IPS-15b (cell line): ENCODE results near the gene OR56A4.
"Not testable (repeated sequence)": the region's sequence is repeated elsewhere in the genome, so short reads cannot be mapped to it uniquely, and the experiment has no call there.

Source experiments
- H3K27me3 ChIP-seq: one replicate; pipeline ENCODE4 v1.6.1; 2013; ENCODE audit warnings: low read length; ENCODE audit not compliant: control insufficient read depth, insufficient read depth
- H3K36me3 ChIP-seq: one replicate; pipeline ENCODE4 v1.6.1; 2013; ENCODE audit warnings: low read length; ENCODE audit not compliant: control insufficient read depth, insufficient read depth
- H3K4me1 ChIP-seq: one replicate; pipeline ENCODE4 v1.6.1; 2013; ENCODE audit warnings: mild to moderate bottlenecking, low read length; ENCODE audit not compliant: control insufficient read depth, insufficient read depth
- H3K4me3 ChIP-seq: one replicate; pipeline ENCODE4 v1.5.1; 2013; ENCODE audit warnings: low read depth, low read length
- H3K9ac ChIP-seq: one replicate; pipeline ENCODE4 v1.6.1; 2013; ENCODE audit warnings: low read depth, mild to moderate bottlenecking, low read length
- H3K9me3 ChIP-seq: one replicate; pipeline ENCODE4 v1.6.1; 2013; ENCODE audit warnings: mild to moderate bottlenecking, low read length; ENCODE audit not compliant: control insufficient read depth, insufficient read depth

OR56A4 gene

GRCh38 chr11:6002202-6002699, 4.5 kb downstream of the OR56A4 start:
- peaks cover 4% of the 10 kb centered on the region for H3K27me3 ChIP-seq
- H3K4me1 ChIP-seq = no peaks in the 10 kb centered on the region
- no peaks in the 10 kb centered on the region for H3K36me3 ChIP-seq
- H3K9me3 ChIP-seq = no peaks in the 10 kb centered on the region
- H3K4me3 ChIP-seq = no peak overlapping the region
- H3K9ac ChIP-seq = no peak overlapping the region

- H3K36me3 ChIP-seq = no peaks in the 10 kb centered on the region
- H3K9me3 ChIP-seq = no peaks in the 10 kb centered on the region
- H3K4me1 ChIP-seq = no peaks in the 10 kb centered on the region
- peaks cover 4% of the 10 kb centered on the region for H3K27me3 ChIP-seq
- H3K4me3 ChIP-seq = no peak overlapping the region
- H3K9ac ChIP-seq = no peak overlapping the region
Measured at GRCh38 chr11:5994791-5995190, 12.0 kb downstream of the OR56A4 start.

GRCh38 chr11:5992604-5993251, 14.0 kb downstream of the OR56A4 start:
- Histone ChIP-seq H3K4me3 (no peak overlapping the region), H3K27me3 (no peaks in the 10 kb centered on the region), H3K9ac (no peak overlapping the region), H3K4me1 (no peaks in the 10 kb centered on the region), H3K36me3 (no peaks in the 10 kb centered on the region), H3K9me3 (no peaks in the 10 kb centered on the region)

GRCh38 chr11:5992150-5992549, 14.6 kb downstream of the OR56A4 start:
- Histone ChIP-seq H3K36me3 (no peaks in the 10 kb centered on the region), H3K4me1 (no peaks in the 10 kb centered on the region), H3K9me3 (no peaks in the 10 kb centered on the region), H3K9ac (no peak overlapping the region), H3K4me3 (no peak overlapping the region), H3K27me3 (no peaks in the 10 kb centered on the region)

- Histone ChIP-seq H3K36me3 (no peaks in the 10 kb centered on the region), H3K9ac (no peak overlapping the region), H3K4me1 (no peaks in the 10 kb centered on the region), H3K27me3 (no peaks in the 10 kb centered on the region), H3K4me3 (no peak overlapping the region), H3K9me3 (no peaks in the 10 kb centered on the region)
Measured at GRCh38 chr11:5989203-5989602, 17.5 kb downstream of the OR56A4 start.

- Histone ChIP-seq H3K9ac (no peak within 1 kb of the TSS), H3K4me3 (no peak within 1 kb of the TSS), H3K4me1 (no peaks in the 10 kb centered on the region), H3K36me3 (no peaks in the 10 kb centered on the region), H3K9me3 (no peaks in the 10 kb centered on the region), H3K27me3 (no peaks in the 10 kb centered on the region)
Measured at GRCh38 chr11:5986885-5987284, 19.9 kb downstream of the OR56A4 start, which contains the start of gene OR52L1. Gene OR52L1 (minus strand): TSS chr11:5986985. CDS start chr11:5986930, 55 bp downstream.

GRCh38 chr11:5983443-5983842, 23.3 kb downstream of the OR56A4 start:
- H3K4me1 ChIP-seq = no peaks in the 10 kb centered on the region
- no peak overlapping the region for H3K9ac ChIP-seq
- no peaks in the 10 kb centered on the region for H3K27me3 ChIP-seq
- H3K4me3 ChIP-seq = no peak overlapping the region
- peaks cover 4% of the 10 kb centered on the region for H3K9me3 ChIP-seq
- no peaks in the 10 kb centered on the region for H3K36me3 ChIP-seq

GRCh38 chr11:5973530-5973929, 33.2 kb downstream of the OR56A4 start:
- Histone ChIP-seq H3K9me3 (peaks cover 3% of the 10 kb centered on the region), H3K9ac (no peak overlapping the region), H3K27me3 (no peaks in the 10 kb centered on the region), H3K4me3 (no peak overlapping the region), H3K36me3 (no peaks in the 10 kb centered on the region), H3K4me1 (no peaks in the 10 kb centered on the region)

- H3K27me3 ChIP-seq = no peaks in the 10 kb centered on the region
- peaks cover 6% of the 10 kb centered on the region for H3K9me3 ChIP-seq
- no peaks in the 10 kb centered on the region for H3K36me3 ChIP-seq
- no peak within 1 kb of the TSS for H3K9ac ChIP-seq
- H3K4me3 ChIP-seq = no peak within 1 kb of the TSS
- H3K4me1 ChIP-seq = no peaks in the 10 kb centered on the region
Measured at GRCh38 chr11:5968394-5968793, 38.4 kb downstream of the OR56A4 start, which contains the start of gene OR56A5. Gene OR56A5 (minus strand): TSS chr11:5968494. CDS start chr11:5968494, 0 bp downstream.

- Histone ChIP-seq H3K4me3 (no peak overlapping the region), H3K4me1 (no peaks in the 10 kb centered on the region), H3K36me3 (no peaks in the 10 kb centered on the region), H3K9ac (no peak overlapping the region), H3K9me3 (peaks cover 6% of the 10 kb centered on the region), H3K27me3 (no peaks in the 10 kb centered on the region)
Measured at GRCh38 chr11:5967708-5968107, 39.0 kb downstream of the OR56A4 start.

- no peaks in the 10 kb centered on the region for H3K4me1 ChIP-seq
- no peaks in the 10 kb centered on the region for H3K36me3 ChIP-seq
- peaks cover 6% of the 10 kb centered on the region for H3K9me3 ChIP-seq
- H3K9ac ChIP-seq = no peak overlapping the region
- no peaks in the 10 kb centered on the region for H3K27me3 ChIP-seq
- no peak overlapping the region for H3K4me3 ChIP-seq
Measured at GRCh38 chr11:5966958-5967357, 39.8 kb downstream of the OR56A4 start.

- H3K27me3 ChIP-seq, H3K9ac ChIP-seq, H3K36me3 ChIP-seq, H3K4me1 ChIP-seq, H3K9me3 ChIP-seq, H3K4me3 ChIP-seq: not testable (repeated sequence)
Measured at GRCh38 chr11:5960704-5961320, 45.9 kb downstream of the OR56A4 start.
